ENCODE measurements around the gene WDR5. TPM values are rescaled to one million over a fixed set of nuclear protein-coding genes. Genes with fewer than 3 reads are reported as not detected.

Gene WDR5
- polyA plus RNA-seq, 1 of the 3 experiments (the other 2 are of a cell fraction): 36.6 TPM

- ChIA-PET POLR2A (interaction anchor here (0.6 kb wide), 1 partner anchor 34 kb away, joined by 3 read pairs; the partner anchor contains the start of gene RNU6ATAC), CTCF (no interaction called here)
- Histone ChIP-seq H3K9ac (no peak overlapping the region), H3K4me3 (ENCODE audit: low read depth in 2 of 2, low read length in 1 of 2) (no peak overlapping the region), H3K9me2 (no peaks in the 10 kb centered on the region), H3K36me3 (replicated peaks in 1 of 2; ENCODE audit: control insufficient read depth in 1 of 2, insufficient read depth in 2 of 2, low read length in 1 of 2) (no peaks in the 10 kb centered on the region), H4K20me1 (ENCODE audit: insufficient read depth) (no peaks in the 10 kb centered on the region), H3K4me2 (no peak overlapping the region), H3K27me3 (ENCODE audit: insufficient read depth) (no peaks in the 10 kb centered on the region), H3F3A (replicated peaks; ENCODE audit: insufficient read depth) (no peaks in the 10 kb centered on the region), H3K4me1 (ENCODE audit: control insufficient read depth in 1 of 2, insufficient read depth in 2 of 2, low read depth in 1 of 2, low read length in 1 of 2) (peaks cover 0 to 9% of the 10 kb centered on the region in 2 experiments; a peak in 1 of 4 replicates), H3K9me3 (no peaks in the 10 kb centered on the region), H3K79me2 (ENCODE audit: insufficient read depth) (no peaks in the 10 kb centered on the region), H3K27ac (ENCODE audit: low read depth in 2 of 2, low read length in 1 of 2) (no peak overlapping the region), H2AFZ (ENCODE audit: low read depth) (no peak overlapping the region)
- TF ChIP-seq TAF1 (IDR thresholded peaks at IDR 0.05; ENCODE audit: borderline replicate concordance, low read depth, low read length) (no peak), GATA2 (CRISPR knock-in tag; IDR thresholded peaks at IDR 0.05) (no peak), USF2 (IDR thresholded peaks at IDR 0.05; ENCODE audit: borderline replicate concordance, low read depth, low read length) (no peak), FOXJ3 (CRISPR knock-in tag; IDR thresholded peaks at IDR 0.05) (no peak), SMC3 (IDR thresholded peaks at IDR 0.05; ENCODE audit: low read depth, low read length) (no peak), YY1 (IDR thresholded peaks at IDR 0.05; ENCODE audit: low read depth) (no peak), EP300 (IDR thresholded peaks at IDR 0.05; ENCODE audit: borderline replicate concordance in 1 of 2, low read depth in 1 of 2, low read length in 1 of 2) (no peak), ELF1 (IDR thresholded peaks at IDR 0.05) (no peak), MEF2A (IDR thresholded peaks at IDR 0.05; ENCODE audit: borderline replicate concordance, low read depth) (no peak), TEAD4 (IDR thresholded peaks at IDR 0.05; ENCODE audit: borderline replicate concordance, insufficient read depth) (no peak), USF1 (IDR thresholded peaks at IDR 0.05; ENCODE audit: borderline replicate concordance, low read depth) (no peak), FOSL2 (IDR thresholded peaks at IDR 0.05; ENCODE audit: borderline replicate concordance, low read depth) (no peak), RAD21 (IDR thresholded peaks at IDR 0.05; ENCODE audit: low read length) (no peak), FOXM1 (IDR thresholded peaks at IDR 0.05; ENCODE audit: low read depth) (no peak), NRF1 (IDR thresholded peaks at IDR 0.05; ENCODE audit: low read depth, low read length) (no peak), MXI1 (IDR thresholded peaks at IDR 0.05; ENCODE audit: low read depth, low read length) (no peak), REST (IDR thresholded peaks at IDR 0.05; ENCODE audit: low read depth, low read length) (no peak)
- no peak for DNase-seq
- 76% methylated on average over 17 of the region's 23 CpGs for WGBS (ENCODE audit: low lambda C conversion rate)
These were observed 5.1 kb upstream of the WDR5 start for GRCh38 chr9:134130503-134131375.
